ENCODE measurements around the gene GIMAP2. TPM values are rescaled to one million over a fixed set of nuclear protein-coding genes. Genes with fewer than 3 reads are reported as not detected.

GIMAP2 gene
- total and polyA plus RNA-seq, 3 donors from 2014 or later, result 1.9 to 6.5 (median 2.4) TPM

DNA sequence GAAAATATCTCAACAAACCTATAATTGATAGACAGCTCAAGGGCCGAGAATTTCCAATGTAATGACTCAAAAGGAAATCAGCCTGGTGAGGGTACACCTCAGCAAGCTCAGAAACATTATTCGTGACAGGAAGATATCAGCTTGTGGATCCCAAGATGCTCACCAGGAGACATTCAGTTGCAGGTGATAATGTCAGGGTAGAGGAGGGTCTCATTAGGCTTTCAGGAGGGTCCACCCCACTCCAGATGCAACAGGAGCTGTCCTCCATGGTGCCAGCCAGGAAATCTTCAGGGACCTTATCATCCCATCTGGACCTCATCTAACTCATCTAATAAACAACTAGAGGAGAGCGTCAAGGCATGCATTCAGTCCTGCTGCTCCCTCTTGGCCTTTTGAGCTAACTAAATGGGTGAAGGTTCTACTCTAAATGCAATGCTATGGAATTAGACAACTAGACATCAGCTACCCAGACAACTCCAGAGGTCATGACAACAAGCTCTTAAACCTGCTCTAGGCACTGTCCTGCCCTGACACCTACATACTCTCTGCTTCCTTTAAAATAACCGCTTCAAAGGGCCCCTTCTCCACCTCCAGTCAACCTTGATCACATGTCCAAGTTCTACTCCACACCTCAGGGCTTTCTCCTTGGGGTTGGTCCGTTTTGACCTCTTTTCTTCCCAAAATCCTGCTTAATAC lies 47.4 kb downstream of the GIMAP2 start:
- Histone ChIP-seq H3K27ac (no peak overlapping the region), H3K27me3 (no peaks in the 10 kb centered on the region), H3K36me3 (ENCODE audit: low read depth, missing control alignments) (no peaks in the 10 kb centered on the region), H3K9me3 (no peaks in the 10 kb centered on the region), H3K4me3 (no peak overlapping the region), H3K4me1 (no peaks in the 10 kb centered on the region)
- TF ChIP-seq POLR2A (IDR thresholded peaks at IDR 0.05), result no peak
- TF ChIP-seq, protein P1, sequence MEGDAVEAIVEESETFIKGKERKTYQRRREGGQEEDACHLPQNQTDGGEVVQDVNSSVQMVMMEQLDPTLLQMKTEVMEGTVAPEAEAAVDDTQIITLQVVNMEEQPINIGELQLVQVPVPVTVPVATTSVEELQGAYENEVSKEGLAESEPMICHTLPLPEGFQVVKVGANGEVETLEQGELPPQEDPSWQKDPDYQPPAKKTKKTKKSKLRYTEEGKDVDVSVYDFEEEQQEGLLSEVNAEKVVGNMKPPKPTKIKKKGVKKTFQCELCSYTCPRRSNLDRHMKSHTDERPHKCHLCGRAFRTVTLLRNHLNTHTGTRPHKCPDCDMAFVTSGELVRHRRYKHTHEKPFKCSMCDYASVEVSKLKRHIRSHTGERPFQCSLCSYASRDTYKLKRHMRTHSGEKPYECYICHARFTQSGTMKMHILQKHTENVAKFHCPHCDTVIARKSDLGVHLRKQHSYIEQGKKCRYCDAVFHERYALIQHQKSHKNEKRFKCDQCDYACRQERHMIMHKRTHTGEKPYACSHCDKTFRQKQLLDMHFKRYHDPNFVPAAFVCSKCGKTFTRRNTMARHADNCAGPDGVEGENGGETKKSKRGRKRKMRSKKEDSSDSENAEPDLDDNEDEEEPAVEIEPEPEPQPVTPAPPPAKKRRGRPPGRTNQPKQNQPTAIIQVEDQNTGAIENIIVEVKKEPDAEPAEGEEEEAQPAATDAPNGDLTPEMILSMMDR (IDR thresholded peaks at IDR 0.05), result no peak
- WGBS, 2 donors, result 81 to 89% methylated on average over 5 of the region's 5 CpGs
- intact Hi-C loops (cut with DNase I; ENCODE audit: low total_unique reads), result no loop called here
- no peak for DNase-seq

DNA sequence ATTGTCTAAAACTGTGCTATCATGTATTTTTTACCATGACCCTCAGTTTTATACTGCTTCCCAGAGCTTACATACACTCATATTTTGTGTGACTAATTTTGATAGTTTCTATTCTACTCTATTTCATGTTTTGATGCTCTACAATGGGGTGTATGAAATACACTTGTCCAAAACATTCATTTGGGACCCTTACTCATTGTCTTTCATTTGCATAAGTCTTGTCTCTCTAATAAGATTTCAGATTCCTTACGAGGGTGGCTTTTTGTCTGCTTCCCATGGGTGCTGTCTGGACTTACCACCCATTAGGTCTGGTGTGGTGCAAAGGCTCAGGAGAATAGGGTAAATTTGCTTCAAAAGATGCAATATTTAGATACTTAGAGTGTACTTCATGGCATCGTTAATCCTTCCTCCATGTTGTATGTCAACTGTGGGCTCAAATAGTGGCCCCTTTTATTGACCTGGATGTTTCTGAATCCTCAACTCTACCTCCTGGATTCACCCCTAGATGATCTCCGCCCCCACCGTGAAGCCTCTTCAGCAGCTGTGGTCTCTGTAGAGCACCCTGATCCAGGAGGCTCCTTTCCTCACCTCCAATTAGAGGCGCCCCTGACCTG lies 48.1 kb downstream of the GIMAP2 start:
- Histone ChIP-seq H3K27me3 (no peaks in the 10 kb centered on the region), H3K9me3 (no peaks in the 10 kb centered on the region), H3K4me1 (no peaks in the 10 kb centered on the region), H3K4me3 (no peak overlapping the region), H3K27ac (no peak overlapping the region), H3K36me3 (ENCODE audit: low read depth, missing control alignments) (no peaks in the 10 kb centered on the region)
- 92 to 94% methylated on average over 5 of the region's 5 CpGs for WGBS, 2 donors
- TF ChIP-seq, protein P1 (IDR thresholded peaks at IDR 0.05), result no peak
- DNase-seq, result no peak
- intact Hi-C loops (cut with DNase I; ENCODE audit: low total_unique reads), result no loop called here

DNA sequence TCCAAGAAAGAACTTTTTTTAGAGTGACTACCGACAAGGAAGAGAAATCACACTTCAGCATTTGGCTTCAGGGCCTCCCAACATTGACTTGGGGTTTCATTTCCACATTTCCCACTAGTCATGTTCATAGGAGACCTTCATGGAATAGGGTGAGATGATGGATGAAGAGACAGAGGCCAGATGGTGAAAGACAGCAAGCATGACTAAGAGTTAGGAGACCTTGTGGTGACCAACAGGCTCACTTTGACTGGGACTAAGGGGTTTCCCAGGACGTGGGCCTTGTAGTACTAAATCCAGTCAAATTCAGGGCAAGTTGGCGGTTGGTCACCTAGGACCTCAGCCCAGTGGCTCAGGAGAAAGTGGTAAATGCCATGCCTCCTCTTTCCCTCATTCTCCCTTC lies 48.7 kb downstream of the GIMAP2 start:
- TF ChIP-seq POLR2A (IDR thresholded peaks at IDR 0.05), result no peak
- TF ChIP-seq, protein P1 (IDR thresholded peaks at IDR 0.05), result no peak
- Histone ChIP-seq H3K27ac (no peak overlapping the region), H3K36me3 (ENCODE audit: low read depth, missing control alignments) (no peaks in the 10 kb centered on the region), H3K4me1 (no peaks in the 10 kb centered on the region), H3K4me3 (no peak overlapping the region), H3K9me3 (no peaks in the 10 kb centered on the region), H3K27me3 (no peaks in the 10 kb centered on the region)
- intact Hi-C loops (cut with DNase I; ENCODE audit: low total_unique reads), result no loop called here
- DNase-seq, result no peak
- 85 to 89% methylated on average over 3 of the region's 3 CpGs for WGBS, 2 donors

DNA sequence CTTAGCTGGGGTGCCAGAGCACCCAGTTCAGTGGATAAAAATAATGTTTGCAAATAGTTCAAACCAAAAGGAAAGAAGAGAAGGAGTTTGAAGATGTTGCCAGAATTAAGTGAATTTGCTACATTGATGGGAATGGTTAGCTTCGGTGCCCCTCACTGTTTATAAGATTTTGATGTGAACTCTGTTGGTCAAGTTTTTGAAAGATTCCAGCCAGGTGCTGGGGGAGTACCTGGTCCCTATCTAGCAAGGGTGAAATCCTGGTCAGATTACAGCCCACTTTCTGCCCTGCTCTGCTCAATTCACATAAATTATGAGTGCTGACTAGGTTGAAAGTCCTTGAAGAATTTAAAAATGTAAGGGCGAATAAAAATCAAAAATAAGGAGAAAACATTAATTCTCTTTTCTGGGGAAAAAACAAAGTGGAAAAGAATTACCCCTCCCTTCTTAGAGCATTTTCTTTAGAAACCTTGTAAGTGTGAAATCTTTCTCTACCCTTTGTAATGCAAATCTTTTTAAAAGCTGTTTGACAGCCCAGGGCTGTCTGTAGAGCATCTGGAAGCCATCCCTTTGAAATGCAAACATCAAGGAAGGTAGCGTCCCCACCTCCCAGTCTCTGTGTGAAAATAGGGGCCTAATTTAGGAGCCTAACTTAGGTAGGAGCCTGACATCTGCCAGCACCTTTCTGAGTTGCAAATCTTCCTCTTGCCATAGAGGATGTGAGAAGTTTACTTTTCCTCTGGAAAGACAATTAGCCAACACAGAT lies 50.3 kb downstream of the GIMAP2 start:
- no peaks in the 10 kb centered on the region for H3K27me3 ChIP-seq
- H3K4me3 ChIP-seq, result no peak overlapping the region
- no peaks in the 10 kb centered on the region for H3K36me3 ChIP-seq (ENCODE audit: low read depth, missing control alignments)
- H3K27ac ChIP-seq, result no peak overlapping the region
- intact Hi-C loops (cut with DNase I; ENCODE audit: low total_unique reads), result no loop called here
- DNase-seq, result no peak
- H3K4me1 ChIP-seq, result no peaks in the 10 kb centered on the region
- 78 to 84% methylated on average over 3 of the region's 3 CpGs for WGBS, 2 donors
- no peak for TF ChIP-seq POLR2A (IDR thresholded peaks at IDR 0.05)
- TF ChIP-seq, protein P1 (IDR thresholded peaks at IDR 0.05), result no peak
- H3K9me3 ChIP-seq, result no peaks in the 10 kb centered on the region
